HG03354 (cell line): ENCODE results near the gene EEF2K.
"Not testable (repeated sequence)": the region's sequence is repeated elsewhere in the genome, so short reads cannot be mapped to it uniquely, and the experiment has no call there.

Experiments used
- ATAC-seq: cut with Tn5 transposase; IDR thresholded peaks from one replicate; pipeline ENCODE4 v1.9.1; 2021; ENCODE audit warnings: mild to moderate bottlenecking; ENCODE audit not compliant: unreplicated experiment, poor library complexity, severe bottlenecking

Gene EEF2K

DNA sequence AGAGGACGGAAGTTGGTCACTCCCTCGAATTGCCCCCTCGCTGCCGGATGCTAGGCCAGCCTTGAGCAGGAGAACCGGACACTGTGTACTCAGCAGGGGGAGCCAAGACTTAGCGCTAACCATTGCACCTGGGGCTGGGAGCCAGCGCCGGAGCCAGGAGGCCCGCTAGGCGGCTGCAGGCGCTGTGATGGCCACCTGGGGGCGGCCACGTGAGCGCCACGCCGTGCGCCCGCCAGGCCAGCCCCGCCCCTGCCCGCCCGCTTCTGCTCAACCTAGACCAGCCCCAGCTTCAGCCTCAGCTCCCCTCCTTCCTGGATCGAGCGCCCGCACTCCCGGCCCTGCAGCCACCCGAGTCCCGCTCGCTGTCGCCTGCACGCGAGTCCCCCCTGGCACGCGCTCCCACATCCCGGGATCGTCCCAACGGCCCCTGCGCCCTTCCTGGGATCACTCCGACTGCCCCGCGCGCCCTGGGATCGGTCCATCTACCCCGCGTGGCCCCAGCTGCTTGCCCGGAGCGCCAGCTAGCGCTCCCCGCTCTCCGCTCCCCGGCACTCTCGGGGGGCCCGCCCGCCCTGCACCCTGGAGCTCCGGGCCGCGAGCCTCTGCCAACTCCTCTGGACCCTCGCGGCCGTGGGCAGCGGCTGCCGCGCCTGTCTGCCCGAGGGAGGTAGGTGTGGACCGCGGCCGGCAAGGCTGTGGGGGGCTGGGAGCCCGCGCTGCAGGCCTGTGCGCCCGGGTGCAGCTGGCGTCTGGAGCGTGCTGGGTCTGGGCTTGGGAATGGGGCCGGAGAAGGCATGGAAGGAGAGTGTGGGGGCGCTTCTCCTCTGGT is at the start of gene EEF2K:
Gene EEF2K, plus strand, starts transcription at position 266 of the 829 bp plus-strand sequence. CDS start 19,452 bp downstream, outside the sequence.
- ATAC-seq: peak; percentile 81

- ATAC-seq: no peak
These were observed 44.7 kb upstream of the EEF2K start for GRCh38 chr16:22161401-22161800.

DNA sequence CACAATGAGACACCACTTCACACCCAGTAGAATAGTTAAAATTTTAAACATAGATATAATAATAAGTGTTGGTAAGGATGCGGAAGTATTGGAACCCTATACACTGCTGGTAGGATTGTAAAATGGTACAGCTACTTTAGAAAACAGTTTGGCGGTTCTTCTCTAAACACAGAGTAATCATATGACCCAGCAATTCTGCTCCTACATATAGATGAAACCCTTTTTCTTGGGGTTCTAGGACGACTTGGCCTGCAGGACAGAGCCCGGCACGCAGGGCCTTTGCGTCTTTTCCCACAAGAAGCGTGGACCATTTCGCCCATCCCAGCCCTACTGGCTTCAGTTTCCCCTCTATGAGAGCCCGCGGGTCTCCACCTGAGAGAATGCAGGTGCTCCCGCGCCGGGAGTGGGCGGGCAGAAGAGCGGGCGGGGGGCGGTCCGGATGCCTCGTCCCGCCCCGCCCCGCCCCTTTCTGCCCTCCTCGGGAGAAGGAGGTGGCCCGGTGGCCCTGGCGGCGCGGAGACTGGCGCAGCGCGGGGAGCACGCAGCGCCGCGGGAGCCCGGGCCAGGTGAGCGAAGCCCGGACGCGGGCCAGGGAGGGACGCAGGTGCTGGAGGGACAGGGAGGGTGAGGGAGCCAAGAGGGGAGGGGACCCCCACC is 44.0 kb upstream of the EEF2K start, which contains the start of gene SDR42E2:
Gene SDR42E2, plus strand, starts transcription at position 508 of the 657 bp plus-strand sequence. CDS start 3,077 bp downstream, outside the sequence.
- no peak for ATAC-seq

DNA sequence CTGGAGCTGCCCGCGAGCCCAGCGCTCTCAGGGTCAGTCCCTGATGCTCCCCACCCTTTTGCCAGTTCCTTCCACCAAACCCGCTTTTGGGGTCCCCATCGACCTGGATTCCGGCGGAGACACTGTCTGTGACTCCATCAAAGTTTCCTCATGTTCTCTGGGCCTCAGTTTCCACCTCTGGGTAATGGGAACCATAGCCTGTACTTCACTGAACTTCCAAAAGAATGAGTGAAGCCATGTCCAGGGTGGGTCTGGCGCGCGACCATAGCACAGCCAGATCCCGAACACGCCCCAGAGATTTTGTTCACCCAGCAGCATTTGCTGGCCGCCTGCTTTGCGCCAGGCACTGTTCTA is 43.4 kb upstream of the EEF2K start:
- no peak for ATAC-seq

DNA sequence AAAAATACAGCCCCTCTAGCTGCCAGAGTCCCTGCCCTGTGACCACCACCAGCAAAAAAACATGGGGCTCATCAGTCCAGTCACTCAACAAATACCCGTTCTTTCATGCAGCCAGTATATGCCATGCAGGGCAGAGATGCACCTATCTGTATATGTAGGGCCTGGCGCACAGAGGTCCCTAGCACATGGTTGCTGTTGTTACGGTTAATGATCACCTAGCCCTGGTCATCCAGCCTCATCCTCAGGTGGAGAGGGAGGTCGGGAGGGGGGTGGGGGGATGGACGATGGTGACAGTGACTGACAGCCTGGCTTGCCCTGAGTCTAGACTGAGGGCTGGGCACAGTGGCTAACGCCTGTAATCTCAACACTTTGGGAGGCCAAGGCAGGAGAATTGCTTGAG is 42.3 kb upstream of the EEF2K start:
- ATAC-seq: no peak

DNA sequence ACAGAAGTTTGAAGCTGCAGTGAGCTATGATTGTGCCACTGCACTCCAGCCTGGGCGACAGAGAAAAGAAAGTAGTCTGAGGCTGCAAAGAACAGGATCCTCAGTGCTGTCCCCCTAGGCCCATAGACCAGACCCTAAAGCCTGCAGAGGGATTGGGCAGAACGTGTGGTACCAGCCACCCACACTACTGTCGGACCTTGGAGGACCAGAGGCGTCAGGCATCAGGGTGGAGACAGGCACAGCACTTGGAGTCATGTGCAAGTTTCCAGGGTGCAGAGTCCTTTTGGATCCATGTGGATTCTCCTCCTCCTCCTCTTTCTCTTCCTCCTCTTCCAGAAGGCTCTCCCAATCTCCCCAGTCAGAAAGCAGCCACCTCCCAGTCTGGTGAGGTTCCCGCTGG is 41.6 kb upstream of the EEF2K start:
- no peak for ATAC-seq

DNA sequence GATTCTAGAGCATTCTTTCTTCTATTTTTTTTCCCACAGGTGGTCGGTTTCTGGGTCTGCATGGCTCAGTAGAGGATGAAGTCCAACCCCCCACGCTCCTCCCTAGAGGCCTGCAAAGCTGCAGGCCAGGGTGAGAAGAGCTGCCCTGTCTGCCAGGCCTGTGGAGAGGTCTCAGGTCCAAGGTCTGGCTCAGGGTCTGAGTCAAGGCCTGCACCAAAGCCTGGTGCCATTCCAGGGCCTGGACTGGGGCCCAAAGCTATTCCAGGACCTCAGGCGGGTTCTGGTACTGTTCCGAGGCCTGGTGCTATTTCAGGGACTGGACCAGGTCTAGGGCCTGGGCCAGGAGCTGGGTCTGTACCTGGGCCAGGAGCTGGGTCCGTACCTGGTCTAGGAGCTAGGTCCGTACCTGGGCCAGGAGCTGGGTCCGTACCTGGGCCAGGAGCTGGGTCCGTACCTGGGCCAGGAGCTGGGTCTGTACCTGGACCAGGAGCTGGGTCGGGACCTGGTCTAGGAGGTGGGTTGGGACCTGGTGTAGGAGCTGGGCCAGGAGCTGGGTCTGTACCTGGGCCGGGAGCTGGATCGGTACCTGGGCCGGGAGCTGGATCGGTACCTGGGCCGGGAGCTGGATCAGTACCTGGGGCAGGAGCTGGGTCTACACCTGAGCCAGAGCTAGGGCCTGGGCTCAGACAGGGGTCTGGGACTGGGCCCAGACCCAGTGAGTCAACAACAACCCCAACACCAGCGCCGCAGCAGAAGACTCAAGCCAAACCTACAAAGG is 40.4 kb upstream of the EEF2K start:
- no peak for ATAC-seq

DNA sequence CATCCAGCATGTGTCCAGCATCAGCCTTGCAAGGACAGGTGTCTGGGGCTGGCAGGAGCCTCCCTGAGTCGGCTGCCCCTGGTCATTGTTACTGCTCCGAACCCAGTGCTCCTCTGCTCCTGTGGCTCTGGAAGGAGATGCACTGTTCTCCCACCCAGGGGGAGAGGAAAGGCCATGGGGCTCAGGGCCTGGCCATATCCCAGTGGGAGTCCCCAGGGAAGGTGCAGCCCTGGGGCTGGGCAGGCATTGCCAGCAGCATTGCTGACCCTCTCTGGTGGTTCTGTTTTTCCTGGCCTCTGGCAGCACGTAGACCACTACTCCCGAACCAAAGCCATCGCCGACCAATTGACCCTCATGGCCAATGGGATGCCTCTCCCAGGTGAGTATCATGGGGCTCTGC is 34.1 kb upstream of the EEF2K start:
- ATAC-seq: no peak

DNA sequence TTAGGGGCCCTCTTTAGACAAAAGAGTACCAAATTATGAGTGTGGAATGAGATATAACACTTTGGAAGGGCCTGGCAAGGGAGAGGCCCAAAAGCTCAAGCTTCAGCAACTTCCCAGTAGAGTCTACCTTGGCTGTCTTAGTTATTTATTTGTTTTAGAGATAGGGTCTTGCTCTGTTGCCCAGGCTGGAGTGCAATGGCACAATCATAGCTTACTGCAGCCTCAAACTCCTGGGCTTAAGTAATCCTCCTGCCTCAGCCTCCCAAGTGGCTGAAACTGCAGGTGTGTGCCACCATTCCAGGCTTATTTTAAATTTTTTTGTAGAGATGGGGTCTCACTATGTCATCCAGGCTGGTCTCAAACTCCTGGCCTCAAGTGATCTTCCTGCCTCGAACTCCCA is 33.4 kb upstream of the EEF2K start:
- not testable (repeated sequence) for ATAC-seq

GRCh38 chr16:22174642-22175041 is 31.4 kb upstream of the EEF2K start:
- ATAC-seq: no peak

DNA sequence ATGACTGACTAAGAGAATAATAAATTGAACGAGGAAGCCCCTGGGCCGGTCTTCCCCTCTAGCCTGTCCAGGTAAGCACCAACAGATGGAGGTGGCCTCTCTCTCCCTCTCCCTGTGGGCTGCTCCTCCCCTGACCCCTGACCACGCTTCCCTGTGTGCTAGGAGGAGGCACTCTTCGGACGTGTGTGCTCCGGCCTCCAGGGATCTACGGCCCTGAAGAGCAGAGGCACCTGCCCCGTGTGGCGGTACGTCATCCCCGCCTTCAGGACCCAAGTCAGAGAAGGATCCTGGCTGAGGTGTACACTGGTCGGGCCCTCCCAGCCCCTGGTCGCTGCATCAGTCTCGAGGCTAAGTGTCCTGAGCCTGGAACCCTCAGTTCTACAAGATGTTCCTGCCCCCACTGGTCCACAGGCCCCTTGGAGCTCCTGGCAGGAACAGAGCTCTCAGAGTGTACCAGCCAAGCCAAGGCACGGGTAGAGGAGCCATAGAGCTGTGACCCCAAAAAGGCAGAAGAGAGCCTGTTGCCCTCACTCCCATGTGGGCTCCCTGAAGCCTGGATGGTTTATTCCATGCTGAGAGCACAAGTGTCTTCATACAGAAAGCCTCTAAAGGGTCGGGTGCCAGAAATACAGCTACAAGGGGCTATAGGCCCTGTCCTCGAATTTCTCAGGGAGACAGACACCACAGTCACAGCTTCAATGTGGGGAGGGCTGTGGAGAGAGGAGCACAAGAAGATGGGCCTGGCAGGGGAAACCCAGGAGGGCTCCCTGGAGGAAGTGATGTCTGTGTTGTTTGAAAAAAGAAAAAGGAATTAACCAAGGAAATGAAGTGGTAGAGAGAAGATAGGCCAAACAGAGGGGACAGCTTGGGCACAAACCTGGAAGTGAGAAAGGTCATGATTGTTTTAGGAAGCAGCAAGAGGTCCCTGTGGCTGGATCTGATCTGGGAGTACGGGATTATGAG is 27.8 kb upstream of the EEF2K start:
- ATAC-seq: no peak

DNA sequence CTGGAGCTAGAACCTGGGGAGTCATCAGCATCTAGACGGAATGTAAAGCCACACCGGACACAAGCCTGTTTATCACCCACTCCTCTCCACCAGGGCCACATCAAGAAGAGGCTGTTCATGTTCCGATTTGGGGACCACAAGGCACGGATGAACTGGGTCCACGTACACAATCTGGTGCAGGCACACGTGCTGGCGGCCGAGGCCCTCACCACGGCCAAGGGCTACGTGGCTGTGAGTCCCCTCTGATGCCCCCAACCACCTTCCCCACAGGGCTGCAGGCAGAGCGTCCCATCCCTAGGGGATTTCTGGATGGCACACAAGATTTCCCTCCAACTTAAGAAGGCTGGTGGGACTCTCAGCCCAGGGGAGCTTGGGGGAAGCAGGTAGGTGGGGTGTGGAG is 24.7 kb upstream of the EEF2K start:
- ATAC-seq: no peak

DNA sequence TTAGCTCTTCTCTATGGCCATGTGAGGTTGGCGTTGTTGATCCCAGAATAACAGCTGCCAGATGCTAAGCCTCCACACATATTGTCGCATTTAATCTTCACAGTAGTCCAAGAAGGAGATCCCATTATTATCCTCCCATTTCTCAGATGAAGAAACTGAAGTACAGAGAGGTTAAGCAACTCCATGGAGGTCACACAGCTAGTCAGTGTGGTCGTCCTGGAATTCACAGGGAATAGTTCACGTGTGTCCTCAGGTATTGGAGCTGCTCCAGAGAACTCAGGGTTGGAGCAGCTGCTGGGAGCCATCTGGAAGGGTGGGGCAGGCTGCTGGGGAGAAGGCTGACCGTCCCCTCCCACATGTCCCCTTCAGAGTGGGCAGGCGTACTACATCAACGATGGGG is 24.2 kb upstream of the EEF2K start:
- ATAC-seq: no peak

GRCh38 chr16:22183335-22183734 is 22.7 kb upstream of the EEF2K start:
- ATAC-seq: no peak

GRCh38 chr16:22183901-22184614 is 22.0 kb upstream of the EEF2K start:
- ATAC-seq: no peak

DNA sequence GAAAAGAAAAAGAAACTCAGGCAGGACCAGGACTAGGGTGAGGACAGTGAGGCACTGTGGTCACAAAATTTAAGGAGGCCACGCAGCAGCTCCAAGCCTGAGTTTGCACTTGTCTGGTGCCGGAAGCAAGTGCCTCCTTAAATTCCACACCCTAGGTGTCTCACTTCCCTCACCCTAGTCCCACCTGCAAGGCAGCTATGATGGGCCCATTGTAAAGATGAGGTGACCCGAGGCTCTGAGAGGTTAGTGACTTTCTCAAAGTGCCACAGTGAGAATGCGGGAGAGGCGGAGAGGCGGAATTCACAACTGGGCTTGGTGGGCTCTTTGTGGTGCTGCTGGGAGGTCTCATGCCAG is 21.5 kb upstream of the EEF2K start:
- no peak for ATAC-seq

GRCh38 chr16:22186517-22186916 is 19.6 kb upstream of the EEF2K start:
- ATAC-seq: no peak

GRCh38 chr16:22188267-22188594 is 17.8 kb upstream of the EEF2K start:
- no peak for ATAC-seq
